ENCODE results near the gene AVPI1. TPM values are rescaled to one million over a fixed set of nuclear protein-coding genes. Genes with fewer than 3 reads are reported as not detected.

AVPI1 gene
- total RNA-seq, 1 experiment from 2014 or later: 6.5 TPM

- H3K4ac ChIP-seq (ENCODE audit: low read depth, low read length): no peak overlapping the region
- H3K4me1 ChIP-seq (ENCODE audit: insufficient read depth, low read length): no peaks in the 10 kb centered on the region
- no peak overlapping the region for H2BK12ac ChIP-seq (ENCODE audit: insufficient read length, low read depth, low read length)
- H3K23ac ChIP-seq (ENCODE audit: insufficient read length, low read depth, low read length): no peak overlapping the region
- no peak overlapping the region for H2AFZ ChIP-seq (ENCODE audit: low read length)
- Mint-ChIP-seq H3K27me3 (ENCODE audit: low read depth) (peaks cover 33% of the 10 kb centered on the region), H3K9me3 (peaks cover 15 to 16% of the 10 kb centered on the region in 2 experiments), H3K36me3 (ENCODE audit: insufficient read depth in 1 of 3, low read depth in 3 of 3) (peaks cover 8 to 11% (median 8%) of the 10 kb centered on the region in 3 experiments; a peak in 6 of 7 replicates), H3K27ac (no peak overlapping the region; a peak in 1 of 7 replicates), H3K4me1 (peaks cover 0 to 3% of the 10 kb centered on the region in 2 experiments; a peak in 2 of 4 replicates), H3K4me3 (no peak overlapping the region)
- H3K56ac ChIP-seq (ENCODE audit: insufficient read length, low read depth, low read length): no peak overlapping the region
- H3K9ac ChIP-seq (ENCODE audit: extremely low read depth, insufficient read length, low read length): no peak overlapping the region
- H2BK15ac ChIP-seq (ENCODE audit: low read depth, low read length): no peak overlapping the region
- H3K27me3 ChIP-seq (ENCODE audit: insufficient read depth, low read length): peaks cover 17% of the 10 kb centered on the region; the same call in 1 of the 2 replicates
- no peak overlapping the region for H2BK5ac ChIP-seq (ENCODE audit: insufficient read length, low read length)
- H3K79me1 ChIP-seq (ENCODE audit: insufficient read depth, low read depth, low read length, poor library complexity, severe bottlenecking): no peaks in the 10 kb centered on the region
- H4K5ac ChIP-seq (ENCODE audit: insufficient read length, low read depth, low read length): no peak overlapping the region
- H4K20me1 ChIP-seq (ENCODE audit: control insufficient read depth, insufficient read depth, insufficient read length): no peaks in the 10 kb centered on the region
- H2BK120ac ChIP-seq (ENCODE audit: low read depth, low read length, poor library complexity, severe bottlenecking): no peak overlapping the region
- H4K91ac ChIP-seq (ENCODE audit: insufficient read length, low read depth, low read length): no peak overlapping the region
- no peak overlapping the region for H3K18ac ChIP-seq (ENCODE audit: insufficient read length, low read depth, low read length)
- no peak for DNase-seq
- no peaks in the 10 kb centered on the region for H3K23me2 ChIP-seq (ENCODE audit: insufficient read length, low read depth, low read length, poor library complexity, severe bottlenecking)
- no peak overlapping the region for H2AK5ac ChIP-seq (ENCODE audit: insufficient read length, low read length)
- H3T11ph ChIP-seq (ENCODE audit: low read length): no peak overlapping the region
- no peak overlapping the region for H3K14ac ChIP-seq (ENCODE audit: insufficient read depth, low read length)
- peaks cover 4% of the 10 kb centered on the region for H3K9me3 ChIP-seq (ENCODE audit: control insufficient read depth, low read depth, low read length)
- TF ChIP-seq CTCF (conservative IDR thresholded peaks at IDR 0.05): no peak
- H3K79me2 ChIP-seq (ENCODE audit: insufficient read depth, low read length): no peaks in the 10 kb centered on the region
- H2BK20ac ChIP-seq (ENCODE audit: low read depth, low read length, poor library complexity, severe bottlenecking): no peak overlapping the region
- H3K4me2 ChIP-seq (ENCODE audit: insufficient read depth, insufficient read length, low read length): no peak overlapping the region
- WGBS (ENCODE audit: extremely low coverage, insufficient read length, low lambda C conversion rate): no CpG with 5 or more reads among the region's 4 CpGs
- H3K27ac ChIP-seq (ENCODE audit: insufficient read length, low read depth, low read length): no peak overlapping the region
- no peak overlapping the region for H4K8ac ChIP-seq (replicated peaks; ENCODE audit: insufficient read length, low read depth, low read length)
Observed at GRCh38 chr10:97732052-97732359, 45.0 kb upstream of the AVPI1 start.

Measured in H9 (cell line).